B cell (primary cell): ENCODE measurements around the gene IRS2. TPM values are rescaled to one million over a fixed set of nuclear protein-coding genes. Genes with fewer than 3 reads are reported as not detected.

Source experiments
- ATAC-seq: fragments of 200-7000 bp; cut with Tn5 transposase; one replicate; pipeline ENCODE4 v1.10.0; 2021; ENCODE audit warnings: low read depth, mild to moderate bottlenecking, moderate number of reproducible peaks, moderate library complexity
- CTCF ChIA-PET: fragments of 350-600 bp; sonication (Branson Sonifier 250); formaldehyde crosslinking; loops from one replicate; lab custom pipeline; 2021; ENCODE audit warnings: antibody characterized with exemption, inconsistent platforms; lab: Charles Lee
- POLR2A ChIA-PET: fragments of 350-600 bp; sonication (Branson Sonifier 250); formaldehyde crosslinking; loops from one replicate; lab custom pipeline; 2021; ENCODE audit warnings: antibody characterized with exemption; lab: Charles Lee
- DNase-seq: peaks from one replicate; pipeline ENCODE4 v3.0.0; 2013
- H2AFZ ChIP-seq: 2 replicates; pipeline ENCODE4 v1.6.1; 2012; ENCODE audit warnings: mild to moderate bottlenecking, low read depth, low read length; ENCODE audit not compliant: insufficient read depth, poor library complexity, severe bottlenecking
- H3K27ac ChIP-seq, 2 donors: 1 replicate in 1 of 2; 2 replicates in 1 of 2; pipeline ENCODE4 v1.5.1; 2012 to 2013; ENCODE audit warnings: low read length in 2 of 2, mild to moderate bottlenecking in 2 of 2, moderate library complexity in 1 of 2
- H3K27me3 ChIP-seq, 4 experiments: fragments of 200-600 bp in 1 of 4; sonication (generic) in 1 of 4; replicated peaks in 1 of 4; 1 replicate in 2 of 4; 2 replicates in 2 of 4; pipeline versions ENCODE4 v1.6.1 to v1.7.0; 2013 to 2016; ENCODE audit warnings: low read length in 3 of 4, mild to moderate bottlenecking in 2 of 4, mixed read lengths in 1 of 4, moderate library complexity in 1 of 4; ENCODE audit not compliant: insufficient read depth in 4 of 4, control insufficient read depth in 3 of 4; ENCODE audit errors: control extremely low read depth in 1 of 4
- H3K36me3 ChIP-seq, 2 experiments: replicated peaks in 1 of 2; 1 replicate in 1 of 2; 2 replicates in 1 of 2; pipeline versions ENCODE4 v1.6.1 to v1.7.1; 2013; ENCODE audit warnings: low read length in 1 of 2; ENCODE audit not compliant: insufficient read depth in 2 of 2, control insufficient read depth in 1 of 2; ENCODE audit errors: control extremely low read depth in 1 of 2, extremely low read depth in 1 of 2
- H3K4me1 ChIP-seq, 2 donors: fragments of 200-600 bp in 1 of 2; sonication (generic) in 1 of 2; 1 replicate in 1 of 2; 2 replicates in 1 of 2; pipeline versions ENCODE4 v1.5.1 to v1.6.1; 2013 to 2017; ENCODE audit warnings: low read length in 2 of 2; ENCODE audit not compliant: control insufficient read depth in 2 of 2, insufficient read depth in 2 of 2
- H3K4me2 ChIP-seq: replicated peaks from 2 replicates; pipeline ENCODE3; 2012; ENCODE audit warnings: mild to moderate bottlenecking, low read depth, low read length; ENCODE audit not compliant: poor library complexity, severe bottlenecking
- H3K4me3 ChIP-seq, 5 experiments: fragments of 200-600 bp in 1 of 5; sonication (generic) in 1 of 5; 1 replicate in 3 of 5; 2 replicates in 2 of 5; pipeline versions ENCODE4 v1.5.1 to v1.7.0; 2011 to 2016; ENCODE audit warnings: low read length in 4 of 5, mild to moderate bottlenecking in 4 of 5, low read depth in 2 of 5, control low read depth in 1 of 5, moderate library complexity in 1 of 5; ENCODE audit not compliant: insufficient read depth in 1 of 5; ENCODE audit errors: control extremely low read depth in 1 of 5, extremely low read depth in 1 of 5
- H3K79me2 ChIP-seq: fragments of 200-600 bp; sonication (generic); one replicate; pipeline ENCODE4 v1.6.0; 2016; ENCODE audit warnings: low read length; ENCODE audit not compliant: control insufficient read depth, insufficient read depth
- H3K9ac ChIP-seq: fragments of 200-600 bp; sonication (generic); 2 replicates; pipeline ENCODE4 v1.6.1; 2017; ENCODE audit warnings: mild to moderate bottlenecking, low read length, moderate library complexity
- H3K9me3 ChIP-seq, 3 donors: one replicate each; pipeline versions ENCODE4 v1.6.1 to v1.7.1; 2013; ENCODE audit warnings: low read length in 2 of 3; ENCODE audit not compliant: control insufficient read depth in 2 of 3, insufficient read depth in 1 of 3; ENCODE audit errors: control extremely low read depth in 1 of 3
- H4K20me1 ChIP-seq: 2 replicates; pipeline ENCODE4 v1.6.0; 2012; ENCODE audit warnings: mild to moderate bottlenecking, low read length; ENCODE audit not compliant: insufficient read depth, control insufficient read depth, poor library complexity, severe bottlenecking
- H3K27ac Mint-ChIP-seq: one replicate; pipeline ENCODE4 v1.8.0; 2021; ENCODE audit warnings: mixed read lengths
- H3K27me3 Mint-ChIP-seq: one replicate; pipeline ENCODE4 v1.8.0; 2021; ENCODE audit warnings: mixed read lengths
- H3K4me1 Mint-ChIP-seq: one replicate; pipeline ENCODE4 v1.8.0; 2021; ENCODE audit warnings: mixed read lengths
- H3K4me3 Mint-ChIP-seq: one replicate; pipeline ENCODE4 v1.8.0; 2021; ENCODE audit warnings: mixed read lengths
- H3K9me3 Mint-ChIP-seq: one replicate; pipeline ENCODE4 v1.8.0; 2022; ENCODE audit warnings: mixed read lengths; ENCODE audit not compliant: insufficient read depth
- EZH2 ChIP-seq: IDR thresholded peaks from 2 replicates; pipeline ENCODE4 v1.6.1; 2012; ENCODE audit warnings: borderline replicate concordance, low read depth, mild to moderate bottlenecking, moderate library complexity, low read length; ENCODE audit not compliant: insufficient read depth, poor library complexity, severe bottlenecking
- WGBS: methylation state at CpG from one replicate; pipeline ENCODE4 v1.1.5; 2013; ENCODE audit warnings: missing lambda C conversion rate; ENCODE audit not compliant: insufficient coverage; 5-methylcytosine and 5-hydroxymethylcytosine counted together
- intact Hi-C: fragments of 100-400 bp; cut with micrococcal nuclease; formaldehyde crosslinking; loops from one replicate; pipeline ENCODE4 v1.10.0; 2022
- polyA plus RNA-seq: library from polyadenylated mRNA; depleted of rRNA; stranded (reverse); fragments of >200 nt; gene quantifications from 2 replicates; pipeline ENCODE4 v1.2.3, GENCODE V29; 2012
- total RNA-seq, 2 donors: library from RNA; stranded (reverse); fragments of 120-200 nt in 1 of 2; gene quantifications; 1 replicate in 1 of 2; 2 replicates in 1 of 2; pipeline versions ENCODE4 v1.2.3 to v1.2.4, GENCODE V29; 2013 to 2022
- TF ChIP-seq, protein P1 (sequence below): fragments of 200-600 bp; IDR thresholded peaks from one replicate; pipeline ENCODE4 v1.8.0; 2022; ENCODE audit warnings: antibody characterized with exemption, mild to moderate bottlenecking

The IRS2 gene
- total and polyA plus RNA-seq, 2 donors (not counting 1 experiment from before 2014, with no cell fraction given) = 5.8 to 26.9 TPM

DNA sequence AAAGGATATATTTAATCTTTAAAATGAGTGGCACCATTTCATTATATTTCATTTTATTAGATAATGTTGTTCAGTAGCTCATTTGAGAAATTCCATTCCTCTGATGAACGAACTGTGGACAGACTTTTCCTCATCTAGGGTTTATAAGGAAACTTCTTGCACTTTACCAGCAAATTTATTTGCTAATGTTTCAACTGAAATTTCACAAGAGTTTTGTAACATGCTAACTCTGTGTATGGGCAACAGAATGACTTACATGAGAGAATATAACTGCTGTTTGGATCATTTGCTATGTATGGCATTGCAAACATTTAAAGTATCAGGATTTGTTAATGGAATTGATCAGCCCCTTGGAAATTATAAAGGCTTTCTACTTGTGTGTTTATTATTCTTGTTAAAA is 3.7 kb upstream of the IRS2 start:
- WGBS = no CpG with 5 or more reads among the region's 1 CpG
- CTCF ChIA-PET = interaction anchor here (0.6 to 2.9 kb wide), 6 partner anchors 10 to 828 kb away, joined by 3 to 13 read pairs (median 4); no protein-coding TSS in a partner anchor
- H2AFZ ChIP-seq = no peak overlapping the region
- H3K9ac ChIP-seq = no peak overlapping the region
- no peaks in the 10 kb centered on the region for H3K79me2 ChIP-seq
- H3K9me3 ChIP-seq = peaks cover 0 to 6% (median 0%) of the 10 kb centered on the region in 3 donors
- peaks cover 0 to 12% (median 0%) of the 10 kb centered on the region in 4 experiments for H3K27me3 ChIP-seq
- DNase-seq (no peak), ATAC-seq (no peak)
- peaks cover 2% of the 10 kb centered on the region for H4K20me1 ChIP-seq
- no peak overlapping the region for H3K27ac ChIP-seq
- Mint-ChIP-seq H3K27ac (no peak overlapping the region), H3K4me3 (no peak overlapping the region), H3K4me1 (peaks cover 5% of the 10 kb centered on the region), H3K9me3 (no peaks in the 10 kb centered on the region), H3K27me3 (peaks cover 18% of the 10 kb centered on the region)
- no peak overlapping the region for H3K4me3 ChIP-seq
- no peaks in the 10 kb centered on the region for H3K36me3 ChIP-seq
- TF ChIP-seq, protein P1, sequence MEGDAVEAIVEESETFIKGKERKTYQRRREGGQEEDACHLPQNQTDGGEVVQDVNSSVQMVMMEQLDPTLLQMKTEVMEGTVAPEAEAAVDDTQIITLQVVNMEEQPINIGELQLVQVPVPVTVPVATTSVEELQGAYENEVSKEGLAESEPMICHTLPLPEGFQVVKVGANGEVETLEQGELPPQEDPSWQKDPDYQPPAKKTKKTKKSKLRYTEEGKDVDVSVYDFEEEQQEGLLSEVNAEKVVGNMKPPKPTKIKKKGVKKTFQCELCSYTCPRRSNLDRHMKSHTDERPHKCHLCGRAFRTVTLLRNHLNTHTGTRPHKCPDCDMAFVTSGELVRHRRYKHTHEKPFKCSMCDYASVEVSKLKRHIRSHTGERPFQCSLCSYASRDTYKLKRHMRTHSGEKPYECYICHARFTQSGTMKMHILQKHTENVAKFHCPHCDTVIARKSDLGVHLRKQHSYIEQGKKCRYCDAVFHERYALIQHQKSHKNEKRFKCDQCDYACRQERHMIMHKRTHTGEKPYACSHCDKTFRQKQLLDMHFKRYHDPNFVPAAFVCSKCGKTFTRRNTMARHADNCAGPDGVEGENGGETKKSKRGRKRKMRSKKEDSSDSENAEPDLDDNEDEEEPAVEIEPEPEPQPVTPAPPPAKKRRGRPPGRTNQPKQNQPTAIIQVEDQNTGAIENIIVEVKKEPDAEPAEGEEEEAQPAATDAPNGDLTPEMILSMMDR = no peak
- TF ChIP-seq EZH2 = no peak
- intact Hi-C loops = loop anchor here (2.0 kb wide), 1 partner anchor 645 kb away; no protein-coding TSS in a partner anchor
- H3K4me2 ChIP-seq = no peak overlapping the region
- POLR2A ChIA-PET = no interaction called here
- H3K4me1 ChIP-seq = peaks cover 3 to 8% of the 10 kb centered on the region in 2 donors

DNA sequence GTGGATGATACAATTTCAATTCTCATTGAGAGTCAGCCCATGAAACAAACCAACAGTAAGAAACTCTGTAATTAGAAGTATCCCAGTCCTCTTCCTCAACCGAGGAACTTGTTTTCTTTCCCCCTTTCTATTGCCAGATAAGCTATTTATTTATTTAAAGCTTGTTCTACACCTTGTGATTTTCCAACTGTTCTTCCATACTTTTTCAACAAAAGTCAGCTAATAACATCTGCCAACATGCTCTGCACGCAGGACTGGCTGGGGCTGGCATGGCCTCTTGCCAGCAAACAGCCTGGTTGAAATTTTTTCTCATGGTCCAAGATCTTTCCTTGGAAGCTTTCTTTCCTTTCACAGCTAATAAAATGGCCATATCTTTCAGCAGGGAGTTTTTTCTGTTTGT is 2.9 kb upstream of the IRS2 start:
- Histone ChIP-seq H3K79me2 (peaks cover 2% of the 10 kb centered on the region), H3K36me3 (no peaks in the 10 kb centered on the region), H3K9ac (no peak overlapping the region), H3K9me3 (peaks cover 0 to 8% (median 0%) of the 10 kb centered on the region in 3 donors), H2AFZ (no peak overlapping the region), H4K20me1 (peaks cover 7% of the 10 kb centered on the region), H3K4me3 (no peak overlapping the region), H3K4me1 (peaks cover 3 to 10% of the 10 kb centered on the region in 2 donors), H3K4me2 (no peak overlapping the region), H3K27me3 (peaks cover 0 to 15% (median 0%) of the 10 kb centered on the region in 4 experiments), H3K27ac (no peak overlapping the region)
- ChIA-PET POLR2A (no interaction called here), CTCF (interaction anchor here (1.2 to 2.9 kb wide), 4 partner anchors 9 to 828 kb away, joined by 3 to 13 read pairs (median 6); no protein-coding TSS in a partner anchor)
- intact Hi-C loops = loop anchor here (5.0 to 10.0 kb wide), 5 partner anchors 627 to 1572 kb away; partner anchors contain the start of genes ABHD13, ING1 and LIG4
- TF ChIP-seq, protein P1 = no peak
- no peak for TF ChIP-seq EZH2
- no peak for DNase-seq
- Mint-ChIP-seq H3K27ac (no peak overlapping the region), H3K4me3 (no peak overlapping the region), H3K9me3 (no peaks in the 10 kb centered on the region), H3K4me1 (peaks cover 5% of the 10 kb centered on the region), H3K27me3 (peaks cover 18% of the 10 kb centered on the region)
- no peak for ATAC-seq
- 100% methylated on average over 1 of the region's 2 CpGs for WGBS
